Right ventricle myocardium superior (tissue), 1 donor: Measurements from ENCODE around the gene CHMP3. TPM values are rescaled to one million over a fixed set of nuclear protein-coding genes. Genes with fewer than 3 reads are reported as not detected.
A peak's percentile ranks its signal among the peaks of the same experiment; 100 is the strongest.
"Not testable (repeated sequence)": the region's sequence is repeated elsewhere in the genome, so short reads cannot be mapped to it uniquely, and the experiment has no call there.

Source experiments
- ATAC-seq: fragments of 200-7000 bp; cut with Tn5 transposase; one replicate; pipeline ENCODE4 v1.9.1; 2020; ENCODE audit warnings: mild to moderate bottlenecking; ENCODE audit not compliant: poor library complexity
- DNase-seq: peaks from one replicate; pipeline ENCODE4 v3.0.0-alpha.2; 2020
- intact Hi-C: fragments of 100-400 bp; cut with DNase I; formaldehyde crosslinking; loops from one replicate; pipeline ENCODE4 v1.11.2; 2022
- long read RNA-seq: library from polyadenylated mRNA; unstranded; transcript quantifications from one replicate; pipeline ENCODE4 v2.0.0, GENCODE V29; 2021
- total RNA-seq: library from RNA; stranded (reverse); fragmentation: NEBNext Ultra II Directional; extraction: Animal tissue kit (Norgen Biotek cat#: 25700); gene quantifications from one replicate; pipeline ENCODE4 v1.2.1, GENCODE V29; 2021
- donor health status: DM: no; HTN: yes; CAD: no; lungs with severe emphysema.

CHMP3 gene
- 173 TPM for total RNA-seq
- long read RNA-seq, transcript CHMP3-201 (6 exons, 3,171 nt): major isoform, 241 of 263 reads
- long read RNA-seq, partial matches to known transcripts: 2 of 263 reads
- long read RNA-seq, other reads (novel, unspliced or antisense): 15 of 263 reads

GRCh38 chr2:86562922-86563649 lies at the start of gene CHMP3:
CHMP3 (minus strand) TSS chr2:86563443; CDS start chr2:86563348, 95 bp downstream.
- intact Hi-C loops: no loop called here
- DNase-seq (peak; percentile 97), ATAC-seq (peak; percentile 99)

GRCh38 chr2:86610871-86611270 lies 47.6 kb upstream of the CHMP3 start:
- DNase-seq (no peak), ATAC-seq (no peak)
- intact Hi-C loops: no loop called here

GRCh38 chr2:86608832-86609410 lies 45.7 kb upstream of the CHMP3 start:
- ATAC-seq: peak; percentile 11
- DNase-seq: no peak
- intact Hi-C loops: no loop called here

DNA sequence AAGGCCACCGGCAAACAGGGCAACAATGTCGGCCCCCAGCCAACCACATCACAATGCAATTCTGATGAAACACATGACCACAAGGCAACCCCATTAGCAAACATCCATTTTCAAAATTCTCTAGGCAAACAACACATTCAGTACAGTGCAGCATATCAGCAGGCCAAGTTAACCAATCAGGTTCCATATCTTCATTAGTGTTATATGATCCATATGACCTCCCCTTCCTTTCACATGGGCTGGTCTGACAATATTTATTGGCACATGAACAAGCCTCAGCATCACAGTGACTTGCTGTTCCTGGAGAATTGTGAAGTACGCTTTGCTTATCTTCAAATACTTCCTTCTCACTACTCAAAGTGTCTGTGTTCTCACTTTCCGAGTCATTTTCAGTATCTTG lies 40.7 kb upstream of the CHMP3 start:
- intact Hi-C loops: no loop called here

DNA sequence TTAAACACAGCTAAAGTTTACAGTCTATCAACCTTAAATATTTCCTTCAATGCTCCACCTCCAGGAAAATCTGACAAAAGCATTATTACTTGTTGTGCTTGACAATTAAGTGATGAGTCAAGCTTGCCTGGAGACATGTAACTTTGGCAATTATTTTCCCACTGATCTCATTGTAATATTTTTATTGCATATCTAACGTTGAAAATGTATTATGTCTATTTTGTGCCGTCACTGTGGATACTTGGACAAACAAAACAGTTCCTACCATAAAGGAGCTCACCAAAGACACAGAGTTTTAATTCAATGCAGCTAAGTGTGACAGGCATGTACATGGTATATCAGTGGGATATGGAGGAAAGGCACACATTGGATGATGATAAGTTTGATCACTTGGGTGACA lies 35.7 kb upstream of the CHMP3 start:
- intact Hi-C loops: no loop called here
- DNase-seq: no peak
- no peak for ATAC-seq

More for the DNA sequence above, 40.7 kb upstream of the CHMP3 start:
- no peak for DNase-seq
- ATAC-seq: no peak

GRCh38 chr2:86596118-86596517 lies 32.9 kb upstream of the CHMP3 start:
- intact Hi-C loops: no loop called here
- ATAC-seq: peak; percentile 91
- no peak for DNase-seq

DNA sequence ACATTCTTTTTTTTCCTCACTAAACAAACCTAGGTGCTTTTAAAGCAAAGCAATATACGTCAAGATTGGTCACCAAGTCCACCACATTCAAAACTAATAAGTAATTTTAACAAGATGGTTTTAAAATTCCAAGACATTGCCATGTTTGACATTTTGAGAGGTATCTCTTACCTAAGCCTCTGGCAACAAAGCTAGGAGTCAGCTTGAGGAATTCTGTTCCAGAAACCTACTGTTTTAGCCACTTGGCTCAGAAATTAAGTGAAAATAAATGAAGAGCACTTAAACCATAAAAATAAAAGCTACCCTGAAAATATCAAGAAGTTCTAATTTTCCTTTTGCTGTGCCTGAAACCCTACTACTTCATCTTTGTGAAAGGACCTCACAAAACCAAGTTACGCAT lies 30.0 kb upstream of the CHMP3 start:
- DNase-seq (no peak), ATAC-seq (no peak)
- intact Hi-C loops: no loop called here

- intact Hi-C loops: no loop called here
- ATAC-seq (peak; percentile 41), DNase-seq (no peak)
These were observed 29.4 kb upstream of the CHMP3 start for GRCh38 chr2:86592547-86593230.

DNA sequence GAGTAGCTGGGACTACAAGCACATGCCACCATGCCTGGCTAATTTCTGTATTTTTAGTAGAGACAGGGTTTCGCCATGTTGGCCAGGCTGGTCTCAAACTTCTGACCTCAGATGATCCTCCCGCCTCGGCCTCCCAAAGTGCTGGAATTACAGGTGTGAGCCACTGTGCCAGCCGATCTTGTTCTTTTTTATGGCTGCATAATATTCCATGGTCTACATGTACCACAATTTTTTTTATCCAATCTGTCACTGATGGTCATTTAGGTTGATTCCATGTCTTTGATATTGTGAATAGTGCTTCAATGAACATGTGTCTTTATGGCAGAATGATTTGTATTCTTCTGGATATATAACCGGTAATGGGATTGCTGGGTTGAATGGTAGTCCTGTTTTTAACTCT lies 26.5 kb upstream of the CHMP3 start:
- ATAC-seq, DNase-seq, intact Hi-C loops: not testable (repeated sequence)

- DNase-seq: no peak
- intact Hi-C loops: no loop called here
- peak; percentile 39 for ATAC-seq
These were observed 21.1 kb upstream of the CHMP3 start for GRCh38 chr2:86584151-86584913.

DNA sequence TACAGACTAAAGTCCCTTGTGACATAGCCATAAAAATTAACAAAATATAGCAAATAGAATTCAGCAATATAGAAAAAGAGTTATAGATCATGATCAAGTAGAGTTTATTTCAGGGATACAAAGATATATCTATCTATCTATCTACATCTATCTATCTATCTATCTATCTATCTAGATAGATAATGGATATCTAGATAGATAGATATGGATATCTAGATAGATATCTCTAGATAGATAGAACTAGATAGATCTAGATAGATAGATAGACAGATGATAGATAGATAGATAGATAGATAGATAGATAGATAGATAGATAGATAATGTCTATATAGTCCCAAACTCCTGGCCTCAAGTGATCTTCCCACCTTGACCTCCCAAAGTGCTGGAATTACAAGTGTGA lies 17.3 kb upstream of the CHMP3 start:
- intact Hi-C loops: no loop called here
- no peak for ATAC-seq
- no peak for DNase-seq

GRCh38 chr2:86577817-86578456 lies 14.7 kb upstream of the CHMP3 start:
- no peak for ATAC-seq
- DNase-seq: no peak
- intact Hi-C loops: no loop called here

DNA sequence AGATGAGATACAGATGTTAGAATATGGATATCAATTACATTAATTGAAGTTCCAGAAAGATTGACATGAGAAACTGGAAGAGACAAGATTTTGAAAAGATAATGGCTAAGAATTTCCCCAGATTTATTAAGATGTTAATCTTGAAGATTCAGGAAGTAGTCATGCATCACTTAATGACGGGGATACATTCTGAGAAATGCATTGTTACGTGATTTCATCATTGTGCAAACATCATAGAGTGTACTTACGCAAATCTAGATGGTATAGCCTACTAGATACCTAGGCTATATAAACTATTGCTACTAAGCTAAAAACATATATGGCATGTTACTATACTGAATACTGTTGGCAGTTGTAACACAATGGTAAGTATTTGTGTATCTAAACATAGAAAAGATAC lies 6.8 kb upstream of the CHMP3 start:
- no peak for DNase-seq
- intact Hi-C loops: no loop called here
- ATAC-seq: no peak

- no peak for ATAC-seq
- no peak for DNase-seq
- intact Hi-C loops: no loop called here
These were observed 3.6 kb upstream of the CHMP3 start for GRCh38 chr2:86566821-86567190.

- no peak for ATAC-seq
- intact Hi-C loops: no loop called here
These were observed 3.0 kb upstream of the CHMP3 start for GRCh38 chr2:86566158-86566820.

GRCh38 chr2:86563650-86564061 lies 413 bp upstream of the CHMP3 start:
- DNase-seq (no peak), ATAC-seq (no peak)
- intact Hi-C loops: no loop called here

More at GRCh38 chr2:86566158-86566820, 3.0 kb upstream of the CHMP3 start:
- no peak for DNase-seq

DNA sequence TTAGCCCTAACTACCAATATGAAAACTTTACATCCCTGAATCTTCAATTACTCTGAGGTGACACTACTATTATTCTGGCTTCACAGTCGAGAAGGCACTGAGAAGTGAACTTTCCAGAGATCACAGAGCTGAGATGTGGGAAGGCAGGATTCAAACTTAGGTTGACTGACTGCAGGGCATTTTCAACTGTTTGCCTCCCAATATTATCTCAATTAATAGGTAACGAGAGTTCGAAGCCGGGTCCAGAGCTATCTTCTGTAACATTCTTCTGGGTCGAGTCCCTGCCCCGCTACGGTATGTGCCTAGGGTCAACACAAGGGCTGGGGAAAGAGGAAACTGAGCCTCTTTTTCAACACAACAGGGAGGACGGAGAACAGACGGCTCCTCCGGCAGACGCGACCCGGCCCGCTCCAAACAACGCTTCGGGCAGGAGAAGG lies 740 bp downstream of the CHMP3 start:
- DNase-seq (no peak), ATAC-seq (no peak)
- intact Hi-C loops: no loop called here

DNA sequence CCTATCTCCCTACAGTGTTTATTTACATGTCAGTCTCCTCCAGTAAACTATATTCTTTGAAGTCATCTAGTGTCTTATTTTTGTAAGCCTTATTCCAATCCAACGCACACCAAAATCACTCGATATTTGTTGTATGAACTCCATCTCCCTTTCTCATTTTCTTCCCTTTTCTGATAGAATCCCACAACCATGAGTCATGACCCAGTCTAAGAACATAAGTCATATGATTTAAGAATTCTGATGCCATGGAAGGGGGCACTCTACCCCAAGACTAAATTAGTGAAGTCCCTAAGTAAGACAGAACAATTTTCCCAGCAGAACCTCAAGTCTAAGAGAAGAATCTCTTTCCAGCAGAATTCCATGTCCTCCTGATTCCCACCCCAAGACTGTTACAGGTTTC lies 5.4 kb downstream of the CHMP3 start:
- no peak for DNase-seq
- no peak for ATAC-seq
- intact Hi-C loops: no loop called here
